ENCODE results near the gene HEMK1. TPM values are rescaled to one million over a fixed set of nuclear protein-coding genes. Genes with fewer than 3 reads are reported as not detected.

Gene HEMK1
- total RNA-seq, 3 donors from 2014 or later = 19.7 to 29.9 (median 22.6) TPM

GRCh38 chr3:50609071-50609762 is 39.9 kb downstream of the HEMK1 start:
- DNase-seq = no peak
- Histone ChIP-seq H3K4me1 (ENCODE audit: low read depth) (peaks cover 45% of the 10 kb centered on the region), H3K9me3 (no peaks in the 10 kb centered on the region), H3K4me3 (no peak overlapping the region), H3K36me3 (ENCODE audit: low read depth) (peaks cover 9% of the 10 kb centered on the region)
- intact Hi-C loops (cut with DNase I, micrococcal nuclease) = no loop called here
- TF ChIP-seq CTCF (IDR thresholded peaks at IDR 0.05) = no peak
- ATAC-seq = no peak

- intact Hi-C loops (cut with DNase I, micrococcal nuclease) = loop anchor here in 1 of 2 donors (5.0 kb wide), 1 partner anchor 778 kb away; the partner anchor contains the start of gene MANF
- no peaks in the 10 kb centered on the region for H3K9me3 ChIP-seq
- DNase-seq (no peak), ATAC-seq (no peak)
- TF ChIP-seq CTCF (IDR thresholded peaks at IDR 0.05) = no peak
- peaks cover 9% of the 10 kb centered on the region for H3K36me3 ChIP-seq (ENCODE audit: low read depth)
- peaks cover 45% of the 10 kb centered on the region for H3K4me1 ChIP-seq (ENCODE audit: low read depth)
- no peak overlapping the region for H3K4me3 ChIP-seq
These were observed 40.4 kb downstream of the HEMK1 start for GRCh38 chr3:50609763-50610085.

- Histone ChIP-seq H3K4me3 (peak overlapping the region; percentile 68), H3K36me3 (ENCODE audit: low read depth) (peaks cover 9% of the 10 kb centered on the region), H3K9me3 (no peaks in the 10 kb centered on the region), H3K4me1 (ENCODE audit: low read depth) (peaks cover 45% of the 10 kb centered on the region)
- DNase-seq (peak; percentile 87 to 90 (median 89)), ATAC-seq (peak; percentile 39)
- intact Hi-C loops (cut with DNase I, micrococcal nuclease) = loop anchor here in 1 of 2 donors (5.0 kb wide), 1 partner anchor 777 kb away; the partner anchor contains the start of gene MANF
- no peak for TF ChIP-seq CTCF (IDR thresholded peaks at IDR 0.05)
These were observed 41.1 kb downstream of the HEMK1 start for GRCh38 chr3:50610181-50610971.

GRCh38 chr3:50610992-50611463 is 41.7 kb downstream of the HEMK1 start:
- TF ChIP-seq CTCF (IDR thresholded peaks at IDR 0.05) = no peak
- Histone ChIP-seq H3K9me3 (no peaks in the 10 kb centered on the region), H3K4me3 (peak overlapping the region; percentile 68), H3K36me3 (ENCODE audit: low read depth) (peaks cover 9% of the 10 kb centered on the region), H3K4me1 (ENCODE audit: low read depth) (peaks cover 45% of the 10 kb centered on the region)
- DNase-seq (no peak), ATAC-seq (no peak)
- intact Hi-C loops (cut with DNase I, micrococcal nuclease) = loop anchor here in 1 of 2 donors (5.0 kb wide), 1 partner anchor 776 kb away; the partner anchor contains the start of gene MANF

- Histone ChIP-seq H3K4me1 (ENCODE audit: low read depth) (peaks cover 39% of the 10 kb centered on the region), H3K9me3 (no peaks in the 10 kb centered on the region), H3K36me3 (ENCODE audit: low read depth) (peaks cover 9% of the 10 kb centered on the region), H3K4me3 (peak within 1 kb of the TSS; percentile 68)
- DNase-seq = peak; percentile 97 to 98 (median 97)
- TF ChIP-seq CTCF (IDR thresholded peaks at IDR 0.05) = no peak
- intact Hi-C loops (cut with DNase I, micrococcal nuclease) = loop anchor here in 1 of 2 donors (5.0 kb wide), 1 partner anchor 776 kb away; the partner anchor contains the start of gene MANF
- peak; percentile 81 for ATAC-seq
These were observed 42.3 kb downstream of the HEMK1 start, which contains the start of gene CISH for GRCh38 chr3:50611464-50612233. Gene CISH (minus strand): TSS chr3:50611774. CDS start chr3:50611650, 124 bp downstream.

Measured in mucosa of descending colon (tissue), 3 donors.